Stimulated activated naive B cell treated with anti-CD40 and anti-IgM and Interleukin-4, amounts not matched to agents 10 μg/mL and 1 μg/mL and 100 μg/mL, for 72 hours (primary cell): ENCODE data around the gene RPL38.

ENCODE experiments used
- ATAC-seq, 2 donors: fragments of 150-1000 bp; cut with Tn5 transposase; replicated peaks; 2 replicates each; pipeline ENCODE4 v1.10.0; 2021; ENCODE audit warnings: moderate library complexity in 1 of 2
- DNase-seq: peaks from one replicate; pipeline ENCODE4 v3.0.0; 2021
- H3K27ac Mint-ChIP-seq: one replicate; pipeline ENCODE4 v1.8.0; 2022; ENCODE audit warnings: mild to moderate bottlenecking, mixed read lengths
- H3K27me3 Mint-ChIP-seq, 2 donors: one replicate each; pipeline ENCODE4 v1.8.0; 2022; ENCODE audit warnings: mixed read lengths in 2 of 2
- H3K36me3 Mint-ChIP-seq, 2 donors: one replicate each; pipeline ENCODE4 v1.8.0; 2022; ENCODE audit warnings: mixed read lengths in 2 of 2, mild to moderate bottlenecking in 1 of 2
- H3K4me1 Mint-ChIP-seq, 2 donors: one replicate each; pipeline ENCODE4 v1.8.0; 2022; ENCODE audit warnings: mixed read lengths in 2 of 2, mild to moderate bottlenecking in 1 of 2
- H3K4me3 Mint-ChIP-seq, 2 donors: one replicate each; pipeline ENCODE4 v1.8.0; 2022; ENCODE audit warnings: mild to moderate bottlenecking in 2 of 2, mixed read lengths in 2 of 2, moderate library complexity in 1 of 2
- H3K9me3 Mint-ChIP-seq, 2 donors: one replicate each; pipeline ENCODE4 v1.8.0; 2022; ENCODE audit warnings: mixed read lengths in 2 of 2, mild to moderate bottlenecking in 1 of 2

Gene RPL38

DNA sequence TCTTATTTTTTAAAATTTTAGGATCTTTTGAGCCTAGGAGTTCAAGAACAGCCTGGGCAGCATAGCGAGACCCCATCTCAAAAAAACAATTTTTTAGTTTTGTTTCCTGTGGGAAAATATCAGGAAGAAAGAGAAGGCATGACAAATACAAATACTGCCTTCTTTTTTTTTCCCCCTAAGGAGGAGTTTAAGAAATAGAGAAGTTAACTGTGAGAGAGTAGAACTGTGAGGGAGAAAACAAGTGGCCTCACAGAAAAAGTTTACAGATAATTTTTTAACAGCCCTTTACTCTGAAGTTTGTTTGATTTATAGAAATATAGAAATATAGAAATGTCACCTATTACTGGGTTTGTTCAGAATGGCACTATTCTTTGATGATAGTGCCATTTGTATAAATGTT is 31.0 kb downstream of the RPL38 start:
- ATAC-seq: peak in 1 of 2 donors; percentile 43
- Mint-ChIP-seq H3K27ac (no peak overlapping the region), H3K9me3 (no peaks in the 10 kb centered on the region), H3K27me3 (no peaks in the 10 kb centered on the region), H3K4me1 (peaks cover 10 to 11% of the 10 kb centered on the region in 2 donors), H3K4me3 (no peak overlapping the region), H3K36me3 (peaks cover 27 to 31% of the 10 kb centered on the region in 2 donors)
- no peak for DNase-seq

- peaks cover 30 to 33% of the 10 kb centered on the region in 2 donors for H3K36me3 Mint-ChIP-seq
- H3K4me1 Mint-ChIP-seq: peaks cover 10 to 11% of the 10 kb centered on the region in 2 donors
- H3K27me3 Mint-ChIP-seq: no peaks in the 10 kb centered on the region
- DNase-seq: no peak
- ATAC-seq: peak; percentile 80 to 82
- no peaks in the 10 kb centered on the region for H3K9me3 Mint-ChIP-seq
- peak overlapping the region; percentile 61 to 75 for H3K4me3 Mint-ChIP-seq
- peak overlapping the region; percentile 43 for H3K27ac Mint-ChIP-seq
These were observed 31.6 kb downstream of the RPL38 start for GRCh38 chr17:74235040-74235581.

GRCh38 chr17:74235911-74236371 is 32.5 kb downstream of the RPL38 start:
- H3K36me3 Mint-ChIP-seq: peaks cover 30% of the 10 kb centered on the region in 2 donors
- H3K4me3 Mint-ChIP-seq: peak overlapping the region in 1 of 2 donors; percentile 75
- no peaks in the 10 kb centered on the region for H3K27me3 Mint-ChIP-seq
- no peak overlapping the region for H3K27ac Mint-ChIP-seq
- H3K4me1 Mint-ChIP-seq: peaks cover 10 to 11% of the 10 kb centered on the region in 2 donors
- ATAC-seq: no peak
- DNase-seq: no peak
- H3K9me3 Mint-ChIP-seq: no peaks in the 10 kb centered on the region

GRCh38 chr17:74237321-74237720 is 33.8 kb downstream of the RPL38 start:
- H3K27me3 Mint-ChIP-seq: no peaks in the 10 kb centered on the region
- H3K36me3 Mint-ChIP-seq: peaks cover 25 to 26% of the 10 kb centered on the region in 2 donors

DNA sequence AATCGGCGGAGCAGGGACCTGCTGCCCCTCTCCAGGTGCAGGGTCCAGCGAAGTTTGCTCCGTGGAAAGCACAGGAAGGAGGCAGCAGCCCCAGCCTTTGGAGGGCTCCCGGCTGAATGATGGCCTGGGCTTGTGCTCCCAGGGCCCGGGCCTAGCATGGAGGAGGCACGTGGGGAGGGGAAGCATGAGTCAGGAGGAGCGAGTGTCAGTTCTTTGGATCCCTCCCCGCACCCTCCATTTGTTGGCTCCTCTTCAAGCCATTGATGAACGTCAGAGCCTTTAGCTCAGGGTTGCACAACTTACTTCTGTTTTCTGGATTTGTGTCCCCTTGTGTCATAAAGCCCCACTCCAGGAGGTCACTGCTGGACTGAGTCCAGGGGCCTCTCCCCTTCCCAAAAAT is 35.7 kb downstream of the RPL38 start:
- H3K4me3 Mint-ChIP-seq: no peak overlapping the region
- peaks cover 8 to 11% of the 10 kb centered on the region in 2 donors for H3K4me1 Mint-ChIP-seq
- peak overlapping the region; percentile 38 for H3K27ac Mint-ChIP-seq
- no peaks in the 10 kb centered on the region for H3K9me3 Mint-ChIP-seq
- DNase-seq (no peak), ATAC-seq (no peak)
- peaks cover 24 to 27% of the 10 kb centered on the region in 2 donors for H3K36me3 Mint-ChIP-seq
- no peaks in the 10 kb centered on the region for H3K27me3 Mint-ChIP-seq

More at GRCh38 chr17:74237321-74237720, 33.8 kb downstream of the RPL38 start:
- Mint-ChIP-seq H3K9me3 (no peaks in the 10 kb centered on the region), H3K4me3 (no peak overlapping the region), H3K27ac (no peak overlapping the region), H3K4me1 (peaks cover 10 to 11% of the 10 kb centered on the region in 2 donors)
- no peak for ATAC-seq
- DNase-seq: no peak

GRCh38 chr17:74240618-74241205 is 37.2 kb downstream of the RPL38 start:
- H3K27ac Mint-ChIP-seq: no peak overlapping the region
- peaks cover 0 to under 1% of the 10 kb centered on the region in 2 donors for H3K4me1 Mint-ChIP-seq
- H3K36me3 Mint-ChIP-seq: peaks cover 20 to 33% of the 10 kb centered on the region in 2 donors
- no peak for DNase-seq
- no peak overlapping the region for H3K4me3 Mint-ChIP-seq
- H3K27me3 Mint-ChIP-seq: no peaks in the 10 kb centered on the region
- H3K9me3 Mint-ChIP-seq: no peaks in the 10 kb centered on the region
- no peak for ATAC-seq

GRCh38 chr17:74241431-74241830 is 38.0 kb downstream of the RPL38 start:
- no peak for ATAC-seq
- Mint-ChIP-seq H3K27me3 (no peaks in the 10 kb centered on the region), H3K4me3 (no peak overlapping the region), H3K36me3 (peaks cover 20 to 41% of the 10 kb centered on the region in 2 donors), H3K27ac (no peak overlapping the region), H3K9me3 (no peaks in the 10 kb centered on the region), H3K4me1 (no peaks in the 10 kb centered on the region)
- no peak for DNase-seq

- DNase-seq (no peak), ATAC-seq (no peak)
- no peaks in the 10 kb centered on the region for H3K27me3 Mint-ChIP-seq
- no peak overlapping the region for H3K27ac Mint-ChIP-seq
- no peak overlapping the region for H3K4me3 Mint-ChIP-seq
- H3K9me3 Mint-ChIP-seq: no peaks in the 10 kb centered on the region
- no peaks in the 10 kb centered on the region for H3K4me1 Mint-ChIP-seq
- peaks cover 22 to 45% of the 10 kb centered on the region in 2 donors for H3K36me3 Mint-ChIP-seq
These were observed 38.4 kb downstream of the RPL38 start for GRCh38 chr17:74241847-74242246.

GRCh38 chr17:74243013-74243755 is 39.7 kb downstream of the RPL38 start:
- no peak for ATAC-seq
- DNase-seq: no peak
- Mint-ChIP-seq H3K27ac (no peak overlapping the region), H3K9me3 (no peaks in the 10 kb centered on the region), H3K27me3 (no peaks in the 10 kb centered on the region), H3K4me1 (no peaks in the 10 kb centered on the region), H3K36me3 (peaks cover 17 to 44% of the 10 kb centered on the region in 2 donors), H3K4me3 (no peak overlapping the region)

DNA sequence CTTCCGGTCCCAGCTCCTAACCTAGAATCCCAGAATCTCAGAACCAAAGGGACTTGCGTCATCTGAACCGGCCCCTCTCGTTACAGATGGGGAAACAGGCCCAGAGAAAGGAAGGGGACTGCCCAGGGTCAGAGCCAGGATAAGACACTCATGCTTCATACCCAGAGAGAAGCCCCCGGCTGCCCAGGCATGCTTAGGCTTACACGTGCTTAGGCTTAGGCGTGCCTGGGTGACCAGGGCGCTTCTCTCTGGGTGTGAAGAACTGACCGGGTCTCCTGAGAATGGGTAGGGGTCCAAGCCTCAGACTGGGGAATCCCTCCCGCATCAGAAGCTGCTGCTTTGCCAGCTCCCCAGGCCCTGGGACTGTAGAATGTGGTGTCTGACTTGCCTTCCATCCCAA is 40.6 kb downstream of the RPL38 start:
- Mint-ChIP-seq H3K9me3 (no peaks in the 10 kb centered on the region), H3K4me1 (no peaks in the 10 kb centered on the region), H3K27me3 (no peaks in the 10 kb centered on the region), H3K4me3 (no peak overlapping the region), H3K27ac (no peak overlapping the region), H3K36me3 (peaks cover 15 to 41% of the 10 kb centered on the region in 2 donors)
- DNase-seq (no peak), ATAC-seq (no peak)

GRCh38 chr17:74244548-74244947 is 41.1 kb downstream of the RPL38 start:
- Mint-ChIP-seq H3K4me1 (no peaks in the 10 kb centered on the region), H3K4me3 (no peak overlapping the region), H3K27me3 (no peaks in the 10 kb centered on the region), H3K27ac (no peak overlapping the region), H3K36me3 (peaks cover 11 to 37% of the 10 kb centered on the region in 2 donors), H3K9me3 (no peaks in the 10 kb centered on the region)
- DNase-seq: no peak
- no peak for ATAC-seq

DNA sequence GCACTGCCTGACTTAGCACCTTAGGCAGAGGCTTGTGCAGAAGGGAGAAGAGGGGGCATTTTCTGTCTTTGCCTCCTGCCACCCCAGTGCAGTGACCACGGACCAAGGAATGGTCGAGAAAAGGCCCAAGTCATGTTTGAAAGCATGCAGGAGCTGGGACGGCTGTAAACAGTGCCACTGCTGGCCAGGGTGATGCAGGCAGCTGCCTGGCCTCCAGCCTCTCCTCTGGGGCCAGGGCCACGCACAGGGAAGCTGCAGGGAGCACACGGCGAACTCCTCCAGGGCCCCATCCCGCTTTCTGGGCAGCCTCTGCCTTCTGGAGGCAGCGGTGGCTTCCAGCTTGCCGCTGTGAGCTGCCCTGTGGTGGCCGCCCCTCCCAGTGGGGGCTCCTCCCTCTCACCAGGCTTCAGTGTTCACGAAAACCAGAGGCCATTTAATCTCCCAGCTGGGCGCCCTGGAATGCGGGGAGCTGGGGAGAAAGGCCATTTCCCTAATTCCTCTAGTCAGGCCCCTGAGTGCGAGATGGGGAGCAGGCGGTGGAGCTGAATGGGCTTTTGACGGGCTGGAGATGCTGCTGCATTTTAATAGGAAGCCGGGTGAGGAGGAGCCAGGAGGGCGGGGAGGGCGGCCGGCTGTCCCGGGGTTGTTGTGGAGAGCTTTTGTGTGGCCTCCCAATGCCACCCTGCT is 41.8 kb downstream of the RPL38 start:
- peaks cover 6 to 33% of the 10 kb centered on the region in 2 donors for H3K36me3 Mint-ChIP-seq
- H3K4me3 Mint-ChIP-seq: no peak overlapping the region
- H3K27ac Mint-ChIP-seq: no peak overlapping the region
- ATAC-seq (no peak), DNase-seq (no peak)
- no peaks in the 10 kb centered on the region for H3K4me1 Mint-ChIP-seq
- H3K27me3 Mint-ChIP-seq: no peaks in the 10 kb centered on the region
- no peaks in the 10 kb centered on the region for H3K9me3 Mint-ChIP-seq

DNA sequence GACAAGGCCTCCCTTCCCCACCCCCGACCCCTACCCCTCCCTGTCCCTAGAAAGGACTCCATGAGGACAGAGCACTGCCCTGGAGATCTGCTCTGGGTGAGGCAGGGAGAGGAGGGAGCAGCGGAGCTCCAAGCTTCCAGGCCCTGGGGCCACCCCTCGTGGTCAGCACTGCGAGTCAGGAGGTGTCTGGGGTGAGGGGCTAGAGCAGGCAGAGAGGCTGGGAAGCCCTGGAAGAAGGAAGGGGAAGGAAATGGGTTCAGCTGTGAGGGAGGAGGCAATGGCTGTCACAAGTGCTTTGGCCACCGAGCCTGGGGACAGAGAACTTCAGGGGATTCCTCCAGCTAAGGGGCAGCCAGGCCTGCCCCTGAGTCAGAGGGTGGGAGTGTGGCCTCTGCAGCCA is 42.4 kb downstream of the RPL38 start:
- Mint-ChIP-seq H3K9me3 (no peaks in the 10 kb centered on the region), H3K27ac (no peak overlapping the region), H3K4me1 (no peaks in the 10 kb centered on the region), H3K36me3 (peaks cover 6 to 33% of the 10 kb centered on the region in 2 donors), H3K27me3 (no peaks in the 10 kb centered on the region), H3K4me3 (no peak overlapping the region)
- ATAC-seq (no peak), DNase-seq (no peak)

- ATAC-seq (no peak), DNase-seq (no peak)
- Mint-ChIP-seq H3K27ac (no peak overlapping the region), H3K4me3 (no peak overlapping the region), H3K9me3 (no peaks in the 10 kb centered on the region), H3K36me3 (peaks cover 13 to 37% of the 10 kb centered on the region in 2 donors), H3K4me1 (no peaks in the 10 kb centered on the region), H3K27me3 (no peaks in the 10 kb centered on the region)
These were observed 46.3 kb downstream of the RPL38 start for GRCh38 chr17:74249590-74250270.
